OCI-LY1 (cell line): ENCODE data around the gene LRCH1.

Source experiments
- CTCF ChIP-seq: fragments of 200-600 bp; sonication (generic), shearing (Covaris generic); IDR thresholded peaks from 2 replicates; pipeline ENCODE4 v1.5.1; 2017; ENCODE audit warnings: mild to moderate bottlenecking, antibody characterized with exemption, low read length, moderate library complexity, mixed read lengths
- EZH2 ChIP-seq: fragments of 200-600 bp; sonication (generic), shearing (Covaris generic); IDR thresholded peaks from 2 replicates; pipeline ENCODE4 v1.8.0; 2017; ENCODE audit warnings: borderline replicate concordance, mixed run types, mild to moderate bottlenecking, antibody characterized with exemption, low read length, moderate library complexity, mixed read lengths

GRCh38 chr13:46731535-46731934 lies 178.6 kb downstream of the LRCH1 start:
- no peak for TF ChIP-seq CTCF
- no peak for TF ChIP-seq EZH2
